Transverse colon (tissue), 4 donors: ENCODE results near the gene RETN.

Experiments used
- CTCF ChIP-seq, 5 experiments: fragments of 200-600 bp in 3 of 5; fragments of 450-650 bp in 2 of 5; sonication (generic) in 3 of 5; IDR thresholded peaks; 1 replicate in 2 of 5; 2 replicates in 3 of 5; pipeline ENCODE4 v1.5.1; 2016 to 2017; ENCODE audit warnings: antibody characterized with exemption in 5 of 5, inconsistent platforms in 3 of 5, mild to moderate bottlenecking in 2 of 5, moderate library complexity in 1 of 5
- POLR2A ChIP-seq: fragments of 450-650 bp; IDR thresholded peaks from one replicate; pipeline ENCODE4 v1.6.1; 2016; ENCODE audit warnings: antibody characterized with exemption, mild to moderate bottlenecking, moderate library complexity
- POLR2AphosphoS5 ChIP-seq, 3 donors: sonication (generic); formaldehyde crosslinking; IDR thresholded peaks; one replicate each; pipeline ENCODE4 v1.6.1; 2016; ENCODE audit warnings: antibody characterized with exemption in 3 of 3

- TF ChIP-seq POLR2AphosphoS5 (IDR thresholded peaks at IDR 0.05) (no peak), CTCF (IDR thresholded peaks at IDR 0.05) (no peak), POLR2A (no peak)
Measured at GRCh38 chr19:7623725-7624603, 44.9 kb upstream of the RETN start.
